Naive B cell (primary cell): Measurements from ENCODE around the gene ARHGAP8. TPM values are rescaled to one million over a fixed set of nuclear protein-coding genes. Genes with fewer than 3 reads are reported as not detected.
A peak's percentile ranks its signal among the peaks of the same experiment; 100 is the strongest.

Source experiments
- ATAC-seq, 2 donors: fragments of 150-1000 bp; cut with Tn5 transposase; 2 replicates each; pipeline ENCODE4 v1.10.0; 2021; ENCODE audit warnings: low read depth in 2 of 2, mild to moderate bottlenecking in 2 of 2, moderate library complexity in 2 of 2
- DNase-seq: peaks from one replicate; pipeline ENCODE4 v3.0.0; 2022
- H3K27ac Mint-ChIP-seq, 6 donors: one replicate each; pipeline ENCODE4 v1.8.0; 2020 to 2022; ENCODE audit warnings: mild to moderate bottlenecking in 6 of 6, mixed read lengths in 6 of 6, moderate library complexity in 5 of 6, inconsistent platforms in 2 of 6
- H3K27me3 Mint-ChIP-seq, 3 donors: one replicate each; pipeline ENCODE4 v1.8.0; 2021 to 2022; ENCODE audit warnings: mixed read lengths in 3 of 3, mild to moderate bottlenecking in 1 of 3
- H3K36me3 Mint-ChIP-seq, 2 donors: one replicate each; pipeline ENCODE4 v1.8.0; 2020 to 2022; ENCODE audit warnings: mixed read lengths in 2 of 2, inconsistent platforms in 1 of 2, mild to moderate bottlenecking in 1 of 2
- H3K4me1 Mint-ChIP-seq, 3 donors: one replicate each; pipeline ENCODE4 v1.8.0; 2020 to 2022; ENCODE audit warnings: mixed read lengths in 3 of 3, inconsistent platforms in 1 of 3, mild to moderate bottlenecking in 1 of 3, moderate library complexity in 1 of 3
- H3K4me3 Mint-ChIP-seq, 8 donors: one replicate each; pipeline ENCODE4 v1.8.0; 2020 to 2022; ENCODE audit warnings: mild to moderate bottlenecking in 8 of 8, mixed read lengths in 8 of 8, moderate library complexity in 8 of 8, inconsistent platforms in 2 of 8
- H3K9me3 Mint-ChIP-seq, 7 donors: one replicate each; pipeline ENCODE4 v1.8.0; 2020 to 2022; ENCODE audit warnings: mixed read lengths in 7 of 7, mild to moderate bottlenecking in 5 of 7, inconsistent platforms in 2 of 7, moderate library complexity in 1 of 7
- polyA plus RNA-seq, 6 donors: library from polyadenylated mRNA; unstranded; fragments of 300-500 nt; fragmentation: Illumina TruSeq; gene quantifications; one replicate each; pipeline ENCODE4 v1.2.3, GENCODE V29; 2021; ENCODE audit warnings: low read depth in 6 of 6

ARHGAP8 gene
- polyA plus RNA-seq, 6 donors from 2014 or later = 0.17 TPM; not detected in 5

- no peak for ATAC-seq
- H3K4me1 Mint-ChIP-seq = peaks cover 3 to 9% (median 8%) of the 10 kb centered on the region in 3 donors
- H3K27ac Mint-ChIP-seq = peak overlapping the region in 1 of 6 donors; percentile 60
- peaks cover 0 to 4% of the 10 kb centered on the region in 2 donors for H3K36me3 Mint-ChIP-seq
- peaks cover 0 to 12% (median 6%) of the 10 kb centered on the region in 7 donors for H3K9me3 Mint-ChIP-seq
- peaks cover 29 to 78% (median 59%) of the 10 kb centered on the region in 3 donors for H3K27me3 Mint-ChIP-seq
- peak overlapping the region; percentile 21 to 91 (median 78) for H3K4me3 Mint-ChIP-seq
- DNase-seq = no peak
Observed at GRCh38 chr22:44753189-44754042, 1.0 kb downstream of the ARHGAP8 start.

GRCh38 chr22:44754998-44755397 lies 2.6 kb downstream of the ARHGAP8 start:
- H3K4me1 Mint-ChIP-seq = peaks cover 3 to 9% (median 8%) of the 10 kb centered on the region in 3 donors
- no peak overlapping the region for H3K27ac Mint-ChIP-seq
- ATAC-seq = no peak
- no peak overlapping the region for H3K4me3 Mint-ChIP-seq
- H3K36me3 Mint-ChIP-seq = peaks cover 0 to 15% of the 10 kb centered on the region in 2 donors
- DNase-seq = no peak
- peaks cover 0 to 12% (median 2%) of the 10 kb centered on the region in 7 donors for H3K9me3 Mint-ChIP-seq
- H3K27me3 Mint-ChIP-seq = peaks cover 24 to 85% (median 70%) of the 10 kb centered on the region in 3 donors

GRCh38 chr22:44755417-44755816 lies 3.0 kb downstream of the ARHGAP8 start:
- ATAC-seq = no peak
- peaks cover 0 to 11% (median 0%) of the 10 kb centered on the region in 7 donors for H3K9me3 Mint-ChIP-seq
- no peak overlapping the region for H3K27ac Mint-ChIP-seq
- H3K4me3 Mint-ChIP-seq = no peak overlapping the region
- H3K27me3 Mint-ChIP-seq = peaks cover 20 to 83% (median 65%) of the 10 kb centered on the region in 3 donors
- H3K4me1 Mint-ChIP-seq = peaks cover 3 to 9% (median 8%) of the 10 kb centered on the region in 3 donors
- peaks cover 0 to 15% of the 10 kb centered on the region in 2 donors for H3K36me3 Mint-ChIP-seq
- DNase-seq = no peak

GRCh38 chr22:44755956-44756361 lies 3.6 kb downstream of the ARHGAP8 start:
- peaks cover 0 to 7% (median 0%) of the 10 kb centered on the region in 7 donors for H3K9me3 Mint-ChIP-seq
- peaks cover 17 to 80% (median 64%) of the 10 kb centered on the region in 3 donors for H3K27me3 Mint-ChIP-seq
- no peak overlapping the region for H3K4me3 Mint-ChIP-seq
- no peak overlapping the region for H3K27ac Mint-ChIP-seq
- peaks cover 0 to 15% of the 10 kb centered on the region in 2 donors for H3K36me3 Mint-ChIP-seq
- peaks cover 3 to 9% (median 8%) of the 10 kb centered on the region in 3 donors for H3K4me1 Mint-ChIP-seq
- DNase-seq (no peak), ATAC-seq (no peak)

GRCh38 chr22:44758344-44758973 lies 6.1 kb downstream of the ARHGAP8 start:
- peaks cover 6 to 14% (median 11%) of the 10 kb centered on the region in 7 donors for H3K9me3 Mint-ChIP-seq
- H3K4me1 Mint-ChIP-seq = peaks cover 0 to 1% (median under 1%) of the 10 kb centered on the region in 3 donors
- H3K27ac Mint-ChIP-seq = no peak overlapping the region
- peaks cover 22 to 72% (median 58%) of the 10 kb centered on the region in 3 donors for H3K27me3 Mint-ChIP-seq
- H3K4me3 Mint-ChIP-seq = no peak overlapping the region
- H3K36me3 Mint-ChIP-seq = peaks cover 0 to 23% of the 10 kb centered on the region in 2 donors
- no peak for DNase-seq
- ATAC-seq = no peak

- H3K9me3 Mint-ChIP-seq = peaks cover 6 to 14% (median 11%) of the 10 kb centered on the region in 7 donors
- ATAC-seq (no peak), DNase-seq (no peak)
- H3K27me3 Mint-ChIP-seq = peaks cover 19 to 68% (median 57%) of the 10 kb centered on the region in 3 donors
- peaks cover 0 to 23% of the 10 kb centered on the region in 2 donors for H3K36me3 Mint-ChIP-seq
- no peak overlapping the region for H3K4me3 Mint-ChIP-seq
- H3K4me1 Mint-ChIP-seq = no peaks in the 10 kb centered on the region
- no peak overlapping the region for H3K27ac Mint-ChIP-seq
Observed at GRCh38 chr22:44759001-44759400, 6.6 kb downstream of the ARHGAP8 start.

- no peaks in the 10 kb centered on the region for H3K4me1 Mint-ChIP-seq
- peaks cover 19 to 64% (median 56%) of the 10 kb centered on the region in 3 donors for H3K27me3 Mint-ChIP-seq
- H3K9me3 Mint-ChIP-seq = peaks cover 6 to 13% (median 11%) of the 10 kb centered on the region in 7 donors
- ATAC-seq (no peak), DNase-seq (no peak)
- peaks cover 0 to 23% of the 10 kb centered on the region in 2 donors for H3K36me3 Mint-ChIP-seq
- H3K27ac Mint-ChIP-seq = no peak overlapping the region
- no peak overlapping the region for H3K4me3 Mint-ChIP-seq
Observed at GRCh38 chr22:44759430-44760310, 7.3 kb downstream of the ARHGAP8 start.

GRCh38 chr22:44760476-44760875 lies 8.1 kb downstream of the ARHGAP8 start:
- ATAC-seq (no peak), DNase-seq (no peak)
- H3K27ac Mint-ChIP-seq = no peak overlapping the region
- peaks cover 6 to 11% (median 10%) of the 10 kb centered on the region in 7 donors for H3K9me3 Mint-ChIP-seq
- H3K4me3 Mint-ChIP-seq = peak overlapping the region in 1 of 8 donors; percentile 15
- H3K36me3 Mint-ChIP-seq = peaks cover 0 to 23% of the 10 kb centered on the region in 2 donors
- no peaks in the 10 kb centered on the region for H3K4me1 Mint-ChIP-seq
- peaks cover 14 to 58% (median 50%) of the 10 kb centered on the region in 3 donors for H3K27me3 Mint-ChIP-seq

- Mint-ChIP-seq H3K27me3 (peaks cover 14 to 54% (median 45%) of the 10 kb centered on the region in 3 donors), H3K36me3 (peaks cover 0 to 23% of the 10 kb centered on the region in 2 donors), H3K4me1 (no peaks in the 10 kb centered on the region), H3K27ac (no peak overlapping the region), H3K4me3 (no peak overlapping the region), H3K9me3 (peaks cover 6 to 11% (median 10%) of the 10 kb centered on the region in 7 donors)
- ATAC-seq (no peak), DNase-seq (no peak)
Observed at GRCh38 chr22:44761025-44761424, 8.7 kb downstream of the ARHGAP8 start.

- Mint-ChIP-seq H3K27me3 (peaks cover 14 to 36% (median 28%) of the 10 kb centered on the region in 3 donors), H3K4me1 (no peaks in the 10 kb centered on the region), H3K4me3 (peak overlapping the region in 1 of 8 donors; percentile 54), H3K9me3 (peaks cover 6 to 15% (median 11%) of the 10 kb centered on the region in 7 donors), H3K27ac (no peak overlapping the region), H3K36me3 (peaks cover 0 to 9% of the 10 kb centered on the region in 2 donors)
- no peak for ATAC-seq
- no peak for DNase-seq
Observed at GRCh38 chr22:44764373-44764772, 12.0 kb downstream of the ARHGAP8 start.

GRCh38 chr22:44764974-44765373 lies 12.6 kb downstream of the ARHGAP8 start:
- ATAC-seq (no peak), DNase-seq (no peak)
- Mint-ChIP-seq H3K27me3 (peaks cover 14 to 33% (median 24%) of the 10 kb centered on the region in 3 donors), H3K4me3 (no peak overlapping the region), H3K4me1 (no peaks in the 10 kb centered on the region), H3K27ac (no peak overlapping the region), H3K36me3 (peaks cover 0 to 7% of the 10 kb centered on the region in 2 donors), H3K9me3 (peaks cover 6 to 19% (median 11%) of the 10 kb centered on the region in 7 donors)

GRCh38 chr22:44765571-44766285 lies 13.4 kb downstream of the ARHGAP8 start:
- Mint-ChIP-seq H3K4me3 (no peak overlapping the region), H3K27ac (no peak overlapping the region), H3K36me3 (peaks cover 0 to 7% of the 10 kb centered on the region in 2 donors), H3K27me3 (peaks cover 14 to 30% (median 24%) of the 10 kb centered on the region in 3 donors), H3K4me1 (no peaks in the 10 kb centered on the region), H3K9me3 (peaks cover 6 to 19% (median 11%) of the 10 kb centered on the region in 7 donors)
- ATAC-seq (no peak), DNase-seq (no peak)
